ENCODE results near the gene CDT1. TPM values are rescaled to one million over a fixed set of nuclear protein-coding genes. Genes with fewer than 3 reads are reported as not detected.

The CDT1 gene
- total RNA-seq (2014; rRNA removed; shearing (Covaris generic)) (11.3 and 14.2 TPM in 2 replicates), polyA plus RNA-seq (2016; fragmentation: Nextera tagmentation; extraction: Ambion mirVana) (5.4 and 5.9 TPM in 2 replicates)

GRCh38 chr16:88803264-88803987, at the start of gene CDT1:
CDT1 (plus strand) TSS chr16:88803789; CDS start chr16:88803832, 43 bp downstream.
- no peaks in the 10 kb centered on the region for H3K9me2 ChIP-seq (ENCODE audit: insufficient read depth)
- no peaks in the 10 kb centered on the region for H3F3A ChIP-seq (ENCODE audit: insufficient read depth)
- peak; percentile 85 for DNase-seq
- H3K27me3 ChIP-seq (replicated peaks; ENCODE audit: insufficient read depth), result no peaks in the 10 kb centered on the region
- H3K9ac ChIP-seq, result peak within 1 kb of the TSS; percentile 85
- H3K4me2 ChIP-seq (ENCODE audit: unreplicated experiment), result peak within 1 kb of the TSS; percentile 83
- H3K4me1 ChIP-seq (ENCODE audit: insufficient read depth), result peaks cover 10% of the 10 kb centered on the region; the same call in 1 of the 2 replicates
- H3K79me2 ChIP-seq (ENCODE audit: insufficient read depth), result peaks cover 12% of the 10 kb centered on the region
- in situ Hi-C loops (cut with MboI), result no loop called here
- H3K27ac ChIP-seq, result peak within 1 kb of the TSS; percentile 66
- H3K9me3 ChIP-seq (ENCODE audit: low read depth), result no peaks in the 10 kb centered on the region
- TF ChIP-seq EZH2 (IDR thresholded peaks at IDR 0.05; ENCODE audit: insufficient read depth, poor library complexity, severe bottlenecking) (no peak), EZH2phosphoT487 (IDR thresholded peaks at IDR 0.05; ENCODE audit: insufficient read depth, low read depth) (no peak)
- no peaks in the 10 kb centered on the region for H4K20me1 ChIP-seq (ENCODE audit: insufficient read depth)
- H3K36me3 ChIP-seq (ENCODE audit: low read depth), result no peaks in the 10 kb centered on the region
- H3K4me3 ChIP-seq, result peak within 1 kb of the TSS; percentile 78
- WGBS, 2 experiments (ENCODE audit: low coverage in 1 of 2, low lambda C conversion rate in 2 of 2, missing lambda C conversion rate in 2 of 2), result 1% methylated on average over 31 to 98 of the region's 98 CpGs
- peak within 1 kb of the TSS; percentile 66 for H2AFZ ChIP-seq

GRCh38 chr16:88754109-88754911, 49.3 kb upstream of the CDT1 start:
- Histone ChIP-seq H3F3A (ENCODE audit: insufficient read depth) (no peaks in the 10 kb centered on the region), H3K36me3 (ENCODE audit: low read depth) (no peaks in the 10 kb centered on the region), H3K4me2 (ENCODE audit: unreplicated experiment) (no peak overlapping the region), H3K27ac (peak overlapping the region; percentile 47), H3K79me2 (ENCODE audit: insufficient read depth) (peaks cover 97% of the 10 kb centered on the region), H3K4me3 (no peak overlapping the region), H4K20me1 (ENCODE audit: insufficient read depth) (peaks cover 10% of the 10 kb centered on the region; the same call in 1 of the 2 replicates), H3K9me3 (ENCODE audit: low read depth) (no peaks in the 10 kb centered on the region), H3K27me3 (replicated peaks; ENCODE audit: insufficient read depth) (no peaks in the 10 kb centered on the region), H2AFZ (no peak overlapping the region), H3K9ac (peak overlapping the region; percentile 28; the same call in 1 of the 2 replicates), H3K4me1 (ENCODE audit: insufficient read depth) (peaks cover 25% of the 10 kb centered on the region), H3K9me2 (ENCODE audit: insufficient read depth) (no peaks in the 10 kb centered on the region)
- WGBS, 2 experiments (ENCODE audit: low coverage in 1 of 2, low lambda C conversion rate in 2 of 2, missing lambda C conversion rate in 2 of 2), result 89 to 91% methylated on average over 27 to 28 of the region's 28 CpGs
- TF ChIP-seq EZH2 (IDR thresholded peaks at IDR 0.05; ENCODE audit: insufficient read depth, poor library complexity, severe bottlenecking) (no peak), EZH2phosphoT487 (IDR thresholded peaks at IDR 0.05; ENCODE audit: insufficient read depth, low read depth) (no peak)
- no peak for DNase-seq
- in situ Hi-C loops (cut with MboI), result no loop called here

- H3K9ac ChIP-seq, result peak overlapping the region; percentile 19; the same call in 1 of the 2 replicates
- DNase-seq, result peak; percentile 83
- H3K9me3 ChIP-seq (ENCODE audit: low read depth), result no peaks in the 10 kb centered on the region
- H3K27ac ChIP-seq, result peak overlapping the region; percentile 47; the same call in 1 of the 2 replicates
- no peaks in the 10 kb centered on the region for H3F3A ChIP-seq (ENCODE audit: insufficient read depth)
- no peaks in the 10 kb centered on the region for H3K27me3 ChIP-seq (replicated peaks; ENCODE audit: insufficient read depth)
- 72 to 73% methylated on average over 40 to 41 of the region's 42 CpGs for WGBS, 2 experiments (ENCODE audit: low coverage in 1 of 2, low lambda C conversion rate in 2 of 2, missing lambda C conversion rate in 2 of 2)
- in situ Hi-C loops (cut with MboI), result no loop called here
- H3K36me3 ChIP-seq (ENCODE audit: low read depth), result no peaks in the 10 kb centered on the region
- H3K79me2 ChIP-seq (ENCODE audit: insufficient read depth), result peaks cover 97% of the 10 kb centered on the region
- H3K4me1 ChIP-seq (ENCODE audit: insufficient read depth), result peaks cover 25% of the 10 kb centered on the region
- no peak overlapping the region for H3K4me3 ChIP-seq
- H4K20me1 ChIP-seq (ENCODE audit: insufficient read depth), result peaks cover 12% of the 10 kb centered on the region; the same call in 1 of the 2 replicates
- H2AFZ ChIP-seq, result no peak overlapping the region
- no peak for TF ChIP-seq EZH2 (IDR thresholded peaks at IDR 0.05; ENCODE audit: insufficient read depth, poor library complexity, severe bottlenecking)
- H3K9me2 ChIP-seq (ENCODE audit: insufficient read depth), result no peaks in the 10 kb centered on the region
- H3K4me2 ChIP-seq (ENCODE audit: unreplicated experiment), result no peak overlapping the region
Measured at GRCh38 chr16:88754912-88755744, 48.5 kb upstream of the CDT1 start.
